ENCODE data around the gene ZNF214.

GRCh38 chr11:6979365-6979764 is 40.8 kb downstream of the ZNF214 start:
- TF ChIP-seq, protein P1, sequence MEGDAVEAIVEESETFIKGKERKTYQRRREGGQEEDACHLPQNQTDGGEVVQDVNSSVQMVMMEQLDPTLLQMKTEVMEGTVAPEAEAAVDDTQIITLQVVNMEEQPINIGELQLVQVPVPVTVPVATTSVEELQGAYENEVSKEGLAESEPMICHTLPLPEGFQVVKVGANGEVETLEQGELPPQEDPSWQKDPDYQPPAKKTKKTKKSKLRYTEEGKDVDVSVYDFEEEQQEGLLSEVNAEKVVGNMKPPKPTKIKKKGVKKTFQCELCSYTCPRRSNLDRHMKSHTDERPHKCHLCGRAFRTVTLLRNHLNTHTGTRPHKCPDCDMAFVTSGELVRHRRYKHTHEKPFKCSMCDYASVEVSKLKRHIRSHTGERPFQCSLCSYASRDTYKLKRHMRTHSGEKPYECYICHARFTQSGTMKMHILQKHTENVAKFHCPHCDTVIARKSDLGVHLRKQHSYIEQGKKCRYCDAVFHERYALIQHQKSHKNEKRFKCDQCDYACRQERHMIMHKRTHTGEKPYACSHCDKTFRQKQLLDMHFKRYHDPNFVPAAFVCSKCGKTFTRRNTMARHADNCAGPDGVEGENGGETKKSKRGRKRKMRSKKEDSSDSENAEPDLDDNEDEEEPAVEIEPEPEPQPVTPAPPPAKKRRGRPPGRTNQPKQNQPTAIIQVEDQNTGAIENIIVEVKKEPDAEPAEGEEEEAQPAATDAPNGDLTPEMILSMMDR (IDR thresholded peaks at IDR 0.05), result no peak
- TF ChIP-seq POLR2A (IDR thresholded peaks at IDR 0.05), result no peak

Data from uterus (tissue), 2 donors.